ENCODE data around the gene KIF22. TPM values are rescaled to one million over a fixed set of nuclear protein-coding genes. Genes with fewer than 3 reads are reported as not detected.

The KIF22 gene
- total RNA-seq, 1 experiment from 2014 or later = 155 TPM

DNA sequence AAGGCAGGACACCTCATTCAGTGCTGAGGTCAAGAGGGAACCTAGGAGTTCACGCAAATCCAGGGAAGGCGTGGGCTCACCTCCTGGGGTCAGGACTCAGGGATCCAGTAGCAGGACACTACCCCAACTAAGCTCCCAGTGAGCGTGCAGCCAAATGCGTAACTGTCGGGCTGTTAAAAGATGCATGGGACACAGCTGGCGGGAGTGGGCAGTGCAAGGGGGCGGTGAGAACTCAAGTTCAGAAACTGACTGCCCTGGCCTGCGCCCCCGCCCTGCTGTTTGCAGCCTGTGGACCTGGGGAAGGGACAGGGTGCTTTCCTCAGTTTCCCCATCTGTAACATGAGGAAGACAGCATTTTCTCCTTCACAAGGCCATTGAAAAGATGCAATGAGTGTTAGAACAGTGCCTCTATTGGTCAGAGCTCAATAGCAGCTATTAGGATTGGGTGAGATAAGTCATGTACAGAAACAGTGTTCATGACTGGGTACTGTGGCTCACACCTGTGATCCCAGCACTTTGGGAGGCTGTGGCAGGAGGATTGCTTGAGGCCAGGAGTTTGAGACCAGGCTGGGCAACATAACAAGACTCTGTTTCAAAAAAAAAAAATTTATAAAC, 52.3 kb downstream of the KIF22 start:
- H3K9me3 ChIP-seq (ENCODE audit: control insufficient read depth in 1 of 2, insufficient read depth in 1 of 2, low read depth in 1 of 2, low read length in 2 of 2) = no peaks in the 10 kb centered on the region
- H3K4me3 ChIP-seq (replicated peaks in 1 of 2; ENCODE audit: low read depth in 1 of 2, low read length in 2 of 2) = no peak overlapping the region
- ATAC-seq = peak; percentile 80
- no peaks in the 10 kb centered on the region for H3K79me2 ChIP-seq (ENCODE audit: insufficient read depth, low read length)
- H3K27me3 ChIP-seq (ENCODE audit: insufficient read depth, low read length) = no peaks in the 10 kb centered on the region
- ChIA-PET POLR2A (no interaction called here), RAD21 (ENCODE audit: low non-redundant PET in 1 of 2, low total read pairs in 2 of 2, uncharacterized antibody in 2 of 2, unreplicated experiment in 2 of 2) (no interaction called here), CTCF (interaction anchor here (1.1 kb wide), 1 partner anchor 35 kb away, joined by 5 read pairs; no protein-coding TSS in a partner anchor)
- H3K4me2 ChIP-seq (ENCODE audit: low read length) = no peak overlapping the region
- H3K9ac ChIP-seq (ENCODE audit: low read length) = no peak overlapping the region
- DNase-seq (ENCODE audit: low read depth, low spot score) = no peak
- no peaks in the 10 kb centered on the region for H4K20me1 ChIP-seq (ENCODE audit: insufficient read depth)
- TF ChIP-seq, protein P1, sequence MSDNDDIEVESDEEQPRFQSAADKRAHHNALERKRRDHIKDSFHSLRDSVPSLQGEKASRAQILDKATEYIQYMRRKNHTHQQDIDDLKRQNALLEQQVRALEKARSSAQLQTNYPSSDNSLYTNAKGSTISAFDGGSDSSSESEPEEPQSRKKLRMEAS (IDR thresholded peaks at IDR 0.05) = no peak
- TF ChIP-seq RAD21 (IDR thresholded peaks at IDR 0.05; ENCODE audit: low read depth) (peak; percentile 20; the same call in 1 of the 2 replicates), CTCF (IDR thresholded peaks at IDR 0.05 in 2 of 3, conservative IDR thresholded peaks at IDR 0.05 in 1 of 3; ENCODE audit: borderline replicate concordance in 1 of 3, insufficient read depth in 1 of 3, low read depth in 2 of 3, low read length in 2 of 3) (0 out of 6 replicates have a peak, but pooled peaks of 1 of the 3 experiments have one; percentile 10), POLR2A (IDR thresholded peaks at IDR 0.05; ENCODE audit: borderline replicate concordance, extremely low read depth, insufficient read depth, insufficient read length) (no peak), SIN3A (IDR thresholded peaks at IDR 0.05; ENCODE audit: low read depth) (no peak)
- H2AFZ ChIP-seq (ENCODE audit: low read depth, low read length, poor library complexity, severe bottlenecking) = no peak overlapping the region
- BruUV-seq (replicated peaks) = no TSS peak
- H3K36me3 ChIP-seq (ENCODE audit: control insufficient read depth in 1 of 2, insufficient read depth in 2 of 2, low read length in 2 of 2) = peaks cover 0 to 2% of the 10 kb centered on the region in 2 experiments; a peak in 2 of 4 replicates
- intact Hi-C loops (cut with micrococcal nuclease) = no loop called here
- H3K27ac ChIP-seq (ENCODE audit: low read depth, low read length) = no peak overlapping the region
- no peaks in the 10 kb centered on the region for H3K4me1 ChIP-seq (ENCODE audit: control insufficient read depth in 1 of 2, insufficient read depth in 2 of 2, low read length in 2 of 2)
- H3K9me2 ChIP-seq (ENCODE audit: insufficient read depth) = no peaks in the 10 kb centered on the region

- Histone ChIP-seq H3K4me3 (replicated peaks in 1 of 2; ENCODE audit: low read depth in 1 of 2, low read length in 2 of 2) (no peak overlapping the region), H3K79me2 (ENCODE audit: insufficient read depth, low read length) (no peaks in the 10 kb centered on the region), H4K20me1 (ENCODE audit: insufficient read depth) (no peaks in the 10 kb centered on the region), H3K4me2 (ENCODE audit: low read length) (no peak overlapping the region), H3K27ac (ENCODE audit: low read depth, low read length) (no peak overlapping the region), H2AFZ (ENCODE audit: low read depth, low read length, poor library complexity, severe bottlenecking) (no peak overlapping the region), H3K27me3 (ENCODE audit: insufficient read depth, low read length) (no peaks in the 10 kb centered on the region), H3K9me3 (ENCODE audit: control insufficient read depth in 1 of 2, insufficient read depth in 1 of 2, low read depth in 1 of 2, low read length in 2 of 2) (no peaks in the 10 kb centered on the region), H3K36me3 (ENCODE audit: control insufficient read depth in 1 of 2, insufficient read depth in 2 of 2, low read length in 2 of 2) (peaks cover 0 to 2% of the 10 kb centered on the region in 2 experiments; a peak in 2 of 4 replicates), H3K4me1 (ENCODE audit: control insufficient read depth in 1 of 2, insufficient read depth in 2 of 2, low read length in 2 of 2) (peaks cover 0 to 5% of the 10 kb centered on the region in 2 experiments; a peak in 2 of 4 replicates), H3K9ac (ENCODE audit: low read length) (no peak overlapping the region), H3K9me2 (ENCODE audit: insufficient read depth) (no peaks in the 10 kb centered on the region)
- TF ChIP-seq TCF7L2 (IDR thresholded peaks at IDR 0.05; ENCODE audit: borderline replicate concordance, extremely low read depth, insufficient read depth, insufficient read length) (no peak), ZNF274 (IDR thresholded peaks at IDR 0.05; ENCODE audit: low read depth, low read length) (no peak), EGR1 (IDR thresholded peaks at IDR 0.05; ENCODE audit: low read depth) (no peak), POLR2AphosphoS5 (IDR thresholded peaks at IDR 0.05; ENCODE audit: low read depth, low read length) (no peak), ZFX (IDR thresholded peaks at IDR 0.05) (no peak)
- TF ChIP-seq, protein P2, sequence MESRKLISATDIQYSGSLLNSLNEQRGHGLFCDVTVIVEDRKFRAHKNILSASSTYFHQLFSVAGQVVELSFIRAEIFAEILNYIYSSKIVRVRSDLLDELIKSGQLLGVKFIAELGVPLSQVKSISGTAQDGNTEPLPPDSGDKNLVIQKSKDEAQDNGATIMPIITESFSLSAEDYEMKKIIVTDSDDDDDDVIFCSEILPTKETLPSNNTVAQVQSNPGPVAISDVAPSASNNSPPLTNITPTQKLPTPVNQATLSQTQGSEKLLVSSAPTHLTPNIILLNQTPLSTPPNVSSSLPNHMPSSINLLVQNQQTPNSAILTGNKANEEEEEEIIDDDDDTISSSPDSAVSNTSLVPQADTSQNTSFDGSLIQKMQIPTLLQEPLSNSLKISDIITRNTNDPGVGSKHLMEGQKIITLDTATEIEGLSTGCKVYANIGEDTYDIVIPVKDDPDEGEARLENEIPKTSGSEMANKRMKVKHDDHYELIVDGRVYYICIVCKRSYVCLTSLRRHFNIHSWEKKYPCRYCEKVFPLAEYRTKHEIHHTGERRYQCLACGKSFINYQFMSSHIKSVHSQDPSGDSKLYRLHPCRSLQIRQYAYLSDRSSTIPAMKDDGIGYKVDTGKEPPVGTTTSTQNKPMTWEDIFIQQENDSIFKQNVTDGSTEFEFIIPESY (IDR thresholded peaks at IDR 0.05; ENCODE audit: extremely low read depth, insufficient replicate concordance, low read length) = no peak
- RAD21 ChIA-PET (ENCODE audit: low non-redundant PET in 1 of 2, low total read pairs in 2 of 2, uncharacterized antibody in 2 of 2, unreplicated experiment in 2 of 2) = no interaction called here
- DNase-seq (ENCODE audit: low read depth, low spot score) = no peak
- no TSS peak for BruUV-seq (replicated peaks)
- ATAC-seq = no peak
- CTCF ChIA-PET = no interaction called here
- POLR2A ChIA-PET = no interaction called here
- intact Hi-C loops (cut with micrococcal nuclease) = no loop called here
Measured at GRCh38 chr16:29843931-29844330, 53.4 kb downstream of the KIF22 start.
